Upper lobe of left lung (tissue), 6 donors: ENCODE measurements around the gene FOXO1. TPM values are rescaled to one million over a fixed set of nuclear protein-coding genes. Genes with fewer than 3 reads are reported as not detected.

Source experiments
- ATAC-seq, 2 donors: fragments of 200-7000 bp; cut with Tn5 transposase; one replicate each; pipeline ENCODE4 v1.9.1; 2022; ENCODE audit warnings: mild to moderate bottlenecking in 2 of 2, moderate library complexity in 2 of 2; ENCODE audit not compliant: low FRiP score in 2 of 2
- DNase-seq, 2 donors: peaks; one replicate each; pipeline ENCODE4 v3.0.0-alpha.2; 2019 to 2020
- H3K27ac ChIP-seq, 4 donors: fragments of 200-600 bp; sonication (generic); one replicate each; pipeline ENCODE4 v1.5.1; 2016 to 2019
- H3K27me3 ChIP-seq, 4 donors: fragments of 200-600 bp; sonication (generic); one replicate each; pipeline ENCODE4 v1.5.1; 2017 to 2019
- H3K36me3 ChIP-seq, 4 donors: fragments of 200-600 bp; sonication (generic); one replicate each; pipeline ENCODE4 v1.5.1; 2016 to 2019
- H3K4me1 ChIP-seq, 4 donors: fragments of 200-600 bp; sonication (generic); one replicate each; pipeline ENCODE4 v1.5.1; 2018 to 2019
- H3K4me3 ChIP-seq, 4 donors: fragments of 200-600 bp; sonication (generic); one replicate each; pipeline ENCODE4 v1.5.1; 2017 to 2019; ENCODE audit warnings: mild to moderate bottlenecking in 2 of 4, moderate library complexity in 1 of 4
- H3K9me3 ChIP-seq, 4 donors: fragments of 200-600 bp; sonication (generic); one replicate each; pipeline ENCODE4 v1.5.1; 2018 to 2019
- EP300 ChIP-seq, 4 donors: sonication (generic); formaldehyde crosslinking; IDR thresholded peaks; one replicate each; pipeline ENCODE4 v1.5.1; 2017; ENCODE audit warnings: antibody characterized with exemption in 4 of 4, control low read depth in 2 of 4
- POLR2A ChIP-seq, 4 donors: fragments of 450-650 bp; IDR thresholded peaks; one replicate each; pipeline ENCODE4 v1.5.1; 2016 to 2017; ENCODE audit warnings: antibody characterized with exemption in 4 of 4, mild to moderate bottlenecking in 2 of 4
- POLR2AphosphoS5 ChIP-seq, 2 donors: sonication (generic); formaldehyde crosslinking; IDR thresholded peaks; one replicate each; pipeline ENCODE4 v1.5.1; 2017; ENCODE audit warnings: antibody characterized with exemption in 2 of 2
- WGBS, 2 donors: methylation state at CpG; one replicate each; pipeline ENCODE4 v1.1.5; 2017 to 2018; 5-methylcytosine and 5-hydroxymethylcytosine counted together
- total RNA-seq, 6 donors: library from RNA; depleted of rRNA in 4 of 6; stranded (reverse); fragments of >200 nt in 4 of 6; gene quantifications; one replicate each; pipeline versions ENCODE4 v1.1.0 to v1.2.1, GENCODE V29; 2016 to 2021
- TF ChIP-seq, protein P1 (sequence below), 6 experiments: fragments of 450-650 bp in 4 of 6; fragments of 200-600 bp in 2 of 6; sonication (generic) in 2 of 6; IDR thresholded peaks; one replicate each; pipeline ENCODE4 v1.5.1; 2016 to 2019; ENCODE audit warnings: antibody characterized with exemption in 6 of 6
- donor health status: DM: no; HTN: no; CAD: no; lungs with moderate emphysema.
- donor health status: DM: no; HTN: yes; CAD: no; lungs with severe emphysema.

FOXO1 gene
- total RNA-seq, 6 donors from 2014 or later, result 23.0 to 36.8 (median 31.2) TPM

DNA sequence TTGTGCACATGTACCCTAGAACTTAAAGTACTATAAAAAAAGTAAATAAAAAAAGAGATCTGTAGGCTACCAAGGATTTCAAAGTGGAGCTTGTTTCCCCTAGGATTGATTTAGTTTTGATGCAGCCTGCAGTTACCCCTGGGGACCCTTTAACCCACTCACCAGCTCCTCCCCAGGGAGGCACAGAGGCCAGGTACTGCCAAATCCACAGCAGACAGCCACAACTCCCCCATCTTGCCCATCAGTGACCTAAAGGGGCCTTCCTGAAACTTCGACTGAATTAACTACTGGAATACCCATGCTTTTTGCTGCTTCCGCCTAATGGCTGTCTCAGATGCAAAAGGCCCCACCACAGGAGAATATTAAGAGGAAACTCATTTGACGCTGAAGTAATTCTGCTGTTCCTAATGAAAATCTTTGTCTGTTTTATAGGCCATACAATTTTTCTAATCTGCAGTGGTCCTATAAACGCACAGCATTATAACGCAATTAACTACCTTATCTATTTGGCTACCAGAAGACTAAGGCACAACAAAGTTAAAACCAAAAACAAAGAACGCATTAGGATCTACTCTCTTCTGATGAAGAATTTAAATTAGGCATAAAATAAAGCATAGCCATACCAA, 95.0 kb downstream of the FOXO1 start:
- Histone ChIP-seq H3K27ac (no peak overlapping the region), H3K27me3 (no peaks in the 10 kb centered on the region), H3K4me1 (peaks cover 3 to 33% (median 22%) of the 10 kb centered on the region in 4 donors), H3K9me3 (no peaks in the 10 kb centered on the region), H3K36me3 (no peaks in the 10 kb centered on the region), H3K4me3 (no peak overlapping the region)
- no peak for ATAC-seq
- DNase-seq, result no peak
- 88 to 91% methylated on average over 6 of the region's 6 CpGs for WGBS, 2 donors
- no peak for TF ChIP-seq POLR2A (IDR thresholded peaks at IDR 0.05)
- TF ChIP-seq, protein P1, sequence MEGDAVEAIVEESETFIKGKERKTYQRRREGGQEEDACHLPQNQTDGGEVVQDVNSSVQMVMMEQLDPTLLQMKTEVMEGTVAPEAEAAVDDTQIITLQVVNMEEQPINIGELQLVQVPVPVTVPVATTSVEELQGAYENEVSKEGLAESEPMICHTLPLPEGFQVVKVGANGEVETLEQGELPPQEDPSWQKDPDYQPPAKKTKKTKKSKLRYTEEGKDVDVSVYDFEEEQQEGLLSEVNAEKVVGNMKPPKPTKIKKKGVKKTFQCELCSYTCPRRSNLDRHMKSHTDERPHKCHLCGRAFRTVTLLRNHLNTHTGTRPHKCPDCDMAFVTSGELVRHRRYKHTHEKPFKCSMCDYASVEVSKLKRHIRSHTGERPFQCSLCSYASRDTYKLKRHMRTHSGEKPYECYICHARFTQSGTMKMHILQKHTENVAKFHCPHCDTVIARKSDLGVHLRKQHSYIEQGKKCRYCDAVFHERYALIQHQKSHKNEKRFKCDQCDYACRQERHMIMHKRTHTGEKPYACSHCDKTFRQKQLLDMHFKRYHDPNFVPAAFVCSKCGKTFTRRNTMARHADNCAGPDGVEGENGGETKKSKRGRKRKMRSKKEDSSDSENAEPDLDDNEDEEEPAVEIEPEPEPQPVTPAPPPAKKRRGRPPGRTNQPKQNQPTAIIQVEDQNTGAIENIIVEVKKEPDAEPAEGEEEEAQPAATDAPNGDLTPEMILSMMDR (IDR thresholded peaks at IDR 0.05), result no peak
- TF ChIP-seq EP300 (IDR thresholded peaks at IDR 0.05), result no peak
- TF ChIP-seq POLR2AphosphoS5 (IDR thresholded peaks at IDR 0.05), result no peak

- Histone ChIP-seq H3K27ac (no peak overlapping the region), H3K4me3 (no peak overlapping the region), H3K9me3 (no peaks in the 10 kb centered on the region), H3K4me1 (peaks cover 0 to 34% (median 22%) of the 10 kb centered on the region in 4 donors), H3K27me3 (no peaks in the 10 kb centered on the region), H3K36me3 (no peaks in the 10 kb centered on the region)
- no peak for TF ChIP-seq EP300 (IDR thresholded peaks at IDR 0.05)
- TF ChIP-seq POLR2A (IDR thresholded peaks at IDR 0.05), result no peak
- TF ChIP-seq POLR2AphosphoS5 (IDR thresholded peaks at IDR 0.05), result no peak
- TF ChIP-seq, protein P1 (IDR thresholded peaks at IDR 0.05), result no peak
- 87 to 97% methylated on average over 4 of the region's 4 CpGs for WGBS, 2 donors
- ATAC-seq (no peak), DNase-seq (no peak)
These were observed 95.5 kb downstream of the FOXO1 start for GRCh38 chr13:40570930-40571329.

GRCh38 chr13:40569024-40569350, 97.5 kb downstream of the FOXO1 start:
- TF ChIP-seq POLR2A (IDR thresholded peaks at IDR 0.05) (no peak), EP300 (IDR thresholded peaks at IDR 0.05) (no peak), POLR2AphosphoS5 (IDR thresholded peaks at IDR 0.05) (no peak)
- TF ChIP-seq, protein P1 (IDR thresholded peaks at IDR 0.05), result no peak
- peaks cover 9 to 51% (median 28%) of the 10 kb centered on the region in 4 donors for H3K4me1 ChIP-seq
- no peaks in the 10 kb centered on the region for H3K36me3 ChIP-seq
- WGBS, 2 donors, result 48 to 58% methylated on average over 3 of the region's 3 CpGs
- H3K27ac ChIP-seq, result no peak overlapping the region
- H3K4me3 ChIP-seq, result no peak overlapping the region
- DNase-seq (no peak), ATAC-seq (no peak)
- no peaks in the 10 kb centered on the region for H3K27me3 ChIP-seq
- no peaks in the 10 kb centered on the region for H3K9me3 ChIP-seq

DNA sequence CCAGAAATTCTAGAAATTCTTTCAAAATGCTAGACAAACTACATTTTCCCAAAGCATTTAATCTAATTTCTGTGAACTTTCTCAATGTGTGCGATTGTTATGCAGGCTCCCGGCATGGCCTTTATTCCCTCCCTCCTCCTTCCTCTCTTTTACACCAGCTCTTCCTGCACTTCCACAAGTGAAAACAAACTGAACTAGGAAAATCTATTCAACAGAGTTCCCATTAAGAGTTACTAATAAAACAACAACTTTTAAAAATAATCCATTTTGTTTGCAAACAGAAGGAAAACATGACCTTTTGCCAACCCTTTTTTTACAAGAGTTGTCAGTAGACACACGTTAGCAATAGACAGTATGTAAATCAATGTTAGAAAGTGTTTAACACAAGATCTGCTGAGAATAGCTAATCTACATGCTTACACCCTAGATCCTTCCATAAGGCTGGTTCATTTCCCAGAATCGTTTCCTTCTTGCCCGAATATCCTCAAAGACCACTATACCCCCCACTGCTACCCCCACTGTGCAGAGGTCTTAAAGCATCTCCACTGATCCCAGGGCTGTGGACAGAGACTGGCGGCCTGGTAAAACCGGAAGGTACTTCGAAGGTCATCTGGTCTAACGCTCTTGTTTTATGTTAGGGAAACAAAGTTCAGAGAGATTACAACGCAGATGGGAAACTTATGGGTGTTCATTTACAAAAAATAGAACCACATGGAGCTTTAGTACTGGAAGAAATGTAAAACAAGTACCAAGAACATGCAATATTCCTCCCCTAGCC, 98.0 kb downstream of the FOXO1 start:
- Histone ChIP-seq H3K9me3 (no peaks in the 10 kb centered on the region), H3K36me3 (no peaks in the 10 kb centered on the region), H3K4me1 (peaks cover 14 to 52% (median 30%) of the 10 kb centered on the region in 4 donors), H3K4me3 (no peak overlapping the region), H3K27ac (no peak overlapping the region), H3K27me3 (no peaks in the 10 kb centered on the region)
- TF ChIP-seq, protein P1 (IDR thresholded peaks at IDR 0.05), result no peak
- DNase-seq (no peak), ATAC-seq (no peak)
- 73 to 76% methylated on average over 10 of the region's 10 CpGs for WGBS, 2 donors
